Right ventricle myocardium superior (tissue), 1 donor: Measurements from ENCODE around the gene JARID2. TPM values are rescaled to one million over a fixed set of nuclear protein-coding genes. Genes with fewer than 3 reads are reported as not detected.
"Not testable (repeated sequence)": the region's sequence is repeated elsewhere in the genome, so short reads cannot be mapped to it uniquely, and the experiment has no call there.

Source experiments
- ATAC-seq: fragments of 200-7000 bp; cut with Tn5 transposase; one replicate; pipeline ENCODE4 v1.9.1; 2020; ENCODE audit warnings: mild to moderate bottlenecking; ENCODE audit not compliant: poor library complexity
- DNase-seq: peaks from one replicate; pipeline ENCODE4 v3.0.0-alpha.2; 2020
- intact Hi-C: fragments of 100-400 bp; cut with DNase I; formaldehyde crosslinking; loops from one replicate; pipeline ENCODE4 v1.11.2; 2022
- total RNA-seq: library from RNA; stranded (reverse); fragmentation: NEBNext Ultra II Directional; extraction: Animal tissue kit (Norgen Biotek cat#: 25700); gene quantifications from one replicate; pipeline ENCODE4 v1.2.1, GENCODE V29; 2021
- donor health status: DM: no; HTN: yes; CAD: no; lungs with severe emphysema.

JARID2 gene
- total RNA-seq, 1 donor from 2014 or later: 8.1 TPM

- DNase-seq (no peak), ATAC-seq (no peak)
Measured at GRCh38 chr6:15276036-15276985, 30.4 kb downstream of the JARID2 start.

GRCh38 chr6:15279047-15279661 lies 33.3 kb downstream of the JARID2 start:
- ATAC-seq (no peak), DNase-seq (no peak)
- intact Hi-C loops: no loop called here

More at GRCh38 chr6:15276036-15276985, 30.4 kb downstream of the JARID2 start:
- intact Hi-C loops: no loop called here

- no peak for DNase-seq
- peak; percentile 45 for ATAC-seq
- intact Hi-C loops: no loop called here
Measured at GRCh38 chr6:15280028-15280427, 34.2 kb downstream of the JARID2 start.

GRCh38 chr6:15280961-15281360 lies 35.1 kb downstream of the JARID2 start:
- no peak for ATAC-seq
- intact Hi-C loops: no loop called here
- no peak for DNase-seq

- DNase-seq (no peak), ATAC-seq (no peak)
- intact Hi-C loops: no loop called here
Measured at GRCh38 chr6:15282334-15282733, 36.5 kb downstream of the JARID2 start.

- ATAC-seq (no peak), DNase-seq (no peak)
- intact Hi-C loops: no loop called here
Measured at GRCh38 chr6:15283986-15284361, 38.1 kb downstream of the JARID2 start.

- DNase-seq (no peak), ATAC-seq (no peak)
- intact Hi-C loops: no loop called here
Measured at GRCh38 chr6:15284743-15285142, 38.9 kb downstream of the JARID2 start.

- ATAC-seq (no peak), DNase-seq (no peak)
- intact Hi-C loops: no loop called here
Measured at GRCh38 chr6:15285682-15286294, 39.9 kb downstream of the JARID2 start.

GRCh38 chr6:15287670-15288375 lies 42.0 kb downstream of the JARID2 start:
- intact Hi-C loops: no loop called here
- no peak for DNase-seq
- ATAC-seq: peak; percentile 28

- no peak for ATAC-seq
- intact Hi-C loops: no loop called here
- no peak for DNase-seq
Measured at GRCh38 chr6:15288856-15289255, 43.0 kb downstream of the JARID2 start.

- ATAC-seq, DNase-seq, intact Hi-C loops: not testable (repeated sequence)
Measured at GRCh38 chr6:15289456-15289855, 43.6 kb downstream of the JARID2 start.

- ATAC-seq (no peak), DNase-seq (no peak)
- intact Hi-C loops: no loop called here
Measured at GRCh38 chr6:15290067-15290680, 44.3 kb downstream of the JARID2 start.

- no peak for DNase-seq
- intact Hi-C loops: no loop called here
- ATAC-seq: no peak
Measured at GRCh38 chr6:15290962-15291704, 45.3 kb downstream of the JARID2 start.

- DNase-seq: no peak
- intact Hi-C loops: no loop called here
- ATAC-seq: no peak
Measured at GRCh38 chr6:15292721-15293302, 46.9 kb downstream of the JARID2 start.

- DNase-seq (peak; percentile 69), ATAC-seq (peak; percentile 87)
- intact Hi-C loops: no loop called here
Measured at GRCh38 chr6:15293674-15294073, 47.8 kb downstream of the JARID2 start.

- ATAC-seq (no peak), DNase-seq (no peak)
- intact Hi-C loops: no loop called here
Measured at GRCh38 chr6:15294504-15294903, 48.6 kb downstream of the JARID2 start.

- intact Hi-C loops: no loop called here
- no peak for ATAC-seq
- no peak for DNase-seq
Measured at GRCh38 chr6:15296249-15296648, 50.4 kb downstream of the JARID2 start.

- ATAC-seq (no peak), DNase-seq (no peak)
- intact Hi-C loops: no loop called here
Measured at GRCh38 chr6:15296735-15297134, 50.9 kb downstream of the JARID2 start.
